ENCODE results near the gene RYR2.

DNA sequence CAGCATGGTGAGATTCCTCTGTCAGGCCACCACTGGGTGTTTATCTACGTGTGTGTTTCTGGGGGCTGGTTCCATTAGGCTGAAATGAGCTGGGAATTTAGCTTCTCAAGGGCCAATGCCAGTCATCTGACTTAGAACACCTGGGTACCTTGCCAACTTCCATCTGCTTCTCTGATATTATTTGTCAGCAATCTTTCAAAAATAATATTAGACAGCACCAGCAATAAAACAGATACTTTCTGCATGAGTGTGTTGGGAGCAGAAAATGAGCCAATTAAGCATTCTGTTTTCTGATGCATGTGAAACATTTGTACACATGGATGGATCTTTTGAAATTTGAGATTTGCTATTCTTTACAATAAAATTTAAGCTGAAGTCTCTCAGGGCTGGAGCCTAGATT, 124.1 kb downstream of the RYR2 start:
- TF ChIP-seq, protein P1, sequence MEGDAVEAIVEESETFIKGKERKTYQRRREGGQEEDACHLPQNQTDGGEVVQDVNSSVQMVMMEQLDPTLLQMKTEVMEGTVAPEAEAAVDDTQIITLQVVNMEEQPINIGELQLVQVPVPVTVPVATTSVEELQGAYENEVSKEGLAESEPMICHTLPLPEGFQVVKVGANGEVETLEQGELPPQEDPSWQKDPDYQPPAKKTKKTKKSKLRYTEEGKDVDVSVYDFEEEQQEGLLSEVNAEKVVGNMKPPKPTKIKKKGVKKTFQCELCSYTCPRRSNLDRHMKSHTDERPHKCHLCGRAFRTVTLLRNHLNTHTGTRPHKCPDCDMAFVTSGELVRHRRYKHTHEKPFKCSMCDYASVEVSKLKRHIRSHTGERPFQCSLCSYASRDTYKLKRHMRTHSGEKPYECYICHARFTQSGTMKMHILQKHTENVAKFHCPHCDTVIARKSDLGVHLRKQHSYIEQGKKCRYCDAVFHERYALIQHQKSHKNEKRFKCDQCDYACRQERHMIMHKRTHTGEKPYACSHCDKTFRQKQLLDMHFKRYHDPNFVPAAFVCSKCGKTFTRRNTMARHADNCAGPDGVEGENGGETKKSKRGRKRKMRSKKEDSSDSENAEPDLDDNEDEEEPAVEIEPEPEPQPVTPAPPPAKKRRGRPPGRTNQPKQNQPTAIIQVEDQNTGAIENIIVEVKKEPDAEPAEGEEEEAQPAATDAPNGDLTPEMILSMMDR (IDR thresholded peaks at IDR 0.05) = no peak
- TF ChIP-seq POLR2AphosphoS5 (IDR thresholded peaks at IDR 0.05) = no peak
- no peak for TF ChIP-seq POLR2A (IDR thresholded peaks at IDR 0.05)

Measured in breast epithelium (tissue), 3 donors.